CD14-positive monocyte (primary cell): ENCODE measurements around the gene CLEC17A. TPM values are rescaled to one million over a fixed set of nuclear protein-coding genes. Genes with fewer than 3 reads are reported as not detected.
A peak's percentile ranks its signal among the peaks of the same experiment; 100 is the strongest.

Experiments used
- DNase-seq, 3 donors: peaks; one replicate each; pipeline ENCODE4 v3.0.0-alpha.2; 2011 to 2022
- H2AFZ ChIP-seq: 2 replicates; pipeline ENCODE4 v1.6.0; 2012; ENCODE audit warnings: mild to moderate bottlenecking, low read depth, low read length, inconsistent platforms; ENCODE audit not compliant: insufficient read depth, poor library complexity, severe bottlenecking
- H3K27ac ChIP-seq, 2 donors: 1 replicate in 1 of 2; 2 replicates in 1 of 2; pipeline ENCODE4 v1.5.1; 2012 to 2013; ENCODE audit warnings: low read length in 2 of 2, control low read depth in 1 of 2, inconsistent platforms in 1 of 2, low read depth in 1 of 2, mild to moderate bottlenecking in 1 of 2
- H3K27me3 ChIP-seq, 2 donors: one replicate each; pipeline versions ENCODE4 v1.6.0 to v1.6.1; 2011 to 2013; ENCODE audit warnings: low read length in 2 of 2; ENCODE audit not compliant: control insufficient read depth in 2 of 2, insufficient read depth in 2 of 2
- H3K36me3 ChIP-seq, 2 donors: replicated peaks in 1 of 2; 1 replicate in 1 of 2; 2 replicates in 1 of 2; pipeline versions ENCODE4 v1.5.1 to v1.6.1; 2012 to 2013; ENCODE audit warnings: low read length in 2 of 2, control low read depth in 1 of 2, inconsistent platforms in 1 of 2, mild to moderate bottlenecking in 1 of 2; ENCODE audit not compliant: insufficient read depth in 2 of 2, control insufficient read depth in 1 of 2
- H3K4me1 ChIP-seq, 2 donors: 1 replicate in 1 of 2; 2 replicates in 1 of 2; pipeline versions ENCODE4 v1.5.1 to v1.6.1; 2012 to 2013; ENCODE audit warnings: low read length in 2 of 2, control low read depth in 1 of 2, inconsistent platforms in 1 of 2, mild to moderate bottlenecking in 1 of 2, moderate library complexity in 1 of 2; ENCODE audit not compliant: insufficient read depth in 2 of 2, control insufficient read depth in 1 of 2
- H3K4me2 ChIP-seq: replicated peaks from 2 replicates; pipeline ENCODE3; 2012; ENCODE audit warnings: low read length, moderate library complexity, mild to moderate bottlenecking; ENCODE audit not compliant: poor library complexity, severe bottlenecking; ENCODE audit errors: extremely low read depth
- H3K4me3 ChIP-seq, 3 experiments: fragments of 200-600 bp in 1 of 3; sonication (generic) in 1 of 3; replicated peaks in 1 of 3; 1 replicate in 2 of 3; 2 replicates in 1 of 3; pipeline ENCODE4 v1.5.1; 2011 to 2013; ENCODE audit warnings: low read length in 3 of 3, mild to moderate bottlenecking in 3 of 3, control low read depth in 2 of 3, low read depth in 2 of 3, inconsistent platforms in 1 of 3, moderate library complexity in 1 of 3
- H3K79me2 ChIP-seq: 2 replicates; pipeline ENCODE4 v1.6.0; 2012; ENCODE audit warnings: mild to moderate bottlenecking, control low read depth, inconsistent platforms, low read length, moderate library complexity; ENCODE audit not compliant: insufficient read depth
- H3K9ac ChIP-seq: 2 replicates; pipeline ENCODE4 v1.6.0; 2017; ENCODE audit warnings: low read length, mild to moderate bottlenecking; ENCODE audit not compliant: insufficient read depth, poor library complexity, severe bottlenecking
- H3K9me3 ChIP-seq, 2 donors: replicated peaks in 1 of 2; 1 replicate in 1 of 2; 2 replicates in 1 of 2; pipeline versions ENCODE4 v1.5.1 to v1.6.1; 2012 to 2013; ENCODE audit warnings: low read length in 2 of 2, control low read depth in 1 of 2; ENCODE audit not compliant: control insufficient read depth in 1 of 2, insufficient read depth in 1 of 2
- H4K20me1 ChIP-seq: 2 replicates; pipeline ENCODE4 v1.6.0; 2012; ENCODE audit warnings: mild to moderate bottlenecking, low read length, control low read depth, moderate library complexity; ENCODE audit not compliant: insufficient read depth
- H3K27ac Mint-ChIP-seq, 7 donors: one replicate each; pipeline ENCODE4 v1.8.0; 2020; ENCODE audit warnings: mild to moderate bottlenecking in 7 of 7, mixed read lengths in 7 of 7, moderate library complexity in 6 of 7, inconsistent platforms in 2 of 7
- H3K27me3 Mint-ChIP-seq, 3 donors: one replicate each; pipeline ENCODE4 v1.8.0; 2021 to 2022; ENCODE audit warnings: low read depth in 3 of 3, mild to moderate bottlenecking in 3 of 3, mixed read lengths in 3 of 3, moderate library complexity in 3 of 3, inconsistent platforms in 1 of 3
- H3K36me3 Mint-ChIP-seq, 2 donors: one replicate each; pipeline ENCODE4 v1.8.0; 2020; ENCODE audit warnings: mixed read lengths in 2 of 2, inconsistent platforms in 1 of 2, mild to moderate bottlenecking in 1 of 2
- H3K4me1 Mint-ChIP-seq: one replicate; pipeline ENCODE4 v1.8.0; 2020; ENCODE audit warnings: mild to moderate bottlenecking, mixed read lengths
- H3K4me3 Mint-ChIP-seq, 2 donors: one replicate each; pipeline ENCODE4 v1.8.0; 2020; ENCODE audit warnings: mild to moderate bottlenecking in 2 of 2, mixed read lengths in 2 of 2, moderate library complexity in 1 of 2
- H3K9me3 Mint-ChIP-seq, 7 donors: one replicate each; pipeline ENCODE4 v1.8.0; 2020 to 2022; ENCODE audit warnings: mixed read lengths in 7 of 7, mild to moderate bottlenecking in 6 of 7, moderate library complexity in 6 of 7, inconsistent platforms in 2 of 7
- CTCF ChIP-seq: fragments of 200-600 bp; IDR thresholded peaks from one replicate; pipeline ENCODE4 v1.8.0; 2022; ENCODE audit warnings: antibody characterized with exemption, mild to moderate bottlenecking
- WGBS: methylation state at CpG from one replicate; pipeline ENCODE4 v1.1.5; 2013; ENCODE audit warnings: missing lambda C conversion rate; ENCODE audit not compliant: insufficient coverage; 5-methylcytosine and 5-hydroxymethylcytosine counted together
- intact Hi-C, 2 donors: fragments of 100-400 bp; cut with micrococcal nuclease; formaldehyde crosslinking; loops; one replicate each; pipeline versions ENCODE4 v1.15.0 to v1.15.1; 2023
- polyA plus RNA-seq, 3 donors: library from polyadenylated mRNA; depleted of rRNA in 1 of 3; unstranded in 2 of 3; stranded (reverse) in 1 of 3; fragments of 300-500 nt in 2 of 3; fragments of >200 nt in 1 of 3; fragmentation: Illumina TruSeq in 2 of 3; gene quantifications; 1 replicate in 2 of 3; 2 replicates in 1 of 3; pipeline ENCODE4 v1.2.3, GENCODE V29; 2012 to 2021

CLEC17A gene
- polyA plus RNA-seq, 3 donors, result 0.62 to 3.4 (median 2.6) TPM

- Mint-ChIP-seq H3K4me3 (no peak overlapping the region), H3K27me3 (no peaks in the 10 kb centered on the region), H3K27ac (peak overlapping the region in 3 of 7 donors; percentile 33 to 73 (median 40)), H3K36me3 (peaks cover 18 to 35% of the 10 kb centered on the region in 2 donors), H3K4me1 (peaks cover 3% of the 10 kb centered on the region), H3K9me3 (peaks cover 0 to 3% (median 0%) of the 10 kb centered on the region in 7 donors)
- no peak overlapping the region for H3K9ac ChIP-seq
- H3K27me3 ChIP-seq, result no peaks in the 10 kb centered on the region
- WGBS, result 89% methylated on average over 22 of the region's 23 CpGs
- H3K9me3 ChIP-seq, result no peaks in the 10 kb centered on the region
- H3K79me2 ChIP-seq, result peaks cover 29% of the 10 kb centered on the region
- H3K4me1 ChIP-seq, result no peaks in the 10 kb centered on the region
- H3K4me2 ChIP-seq, result no peak overlapping the region
- intact Hi-C loops, result no loop called here
- H4K20me1 ChIP-seq, result peaks cover 16% of the 10 kb centered on the region
- peaks cover 23 to 30% of the 10 kb centered on the region in 2 donors for H3K36me3 ChIP-seq
- no peak overlapping the region for H3K27ac ChIP-seq
- TF ChIP-seq CTCF, result no peak
- H3K4me3 ChIP-seq, result no peak overlapping the region
- no peak overlapping the region for H2AFZ ChIP-seq
- DNase-seq, result no peak
Measured at GRCh38 chr19:14562660-14563589, 20.0 kb upstream of the CLEC17A start.

- no peaks in the 10 kb centered on the region for H3K9me3 ChIP-seq
- DNase-seq, result no peak
- WGBS, result 93% methylated on average over 9 of the region's 16 CpGs
- H3K4me3 ChIP-seq, result no peak overlapping the region
- no peak overlapping the region for H3K9ac ChIP-seq
- H3K4me1 Mint-ChIP-seq, result peaks cover 5% of the 10 kb centered on the region
- peaks cover 0 to 3% (median 0%) of the 10 kb centered on the region in 7 donors for H3K9me3 Mint-ChIP-seq
- H3K4me2 ChIP-seq, result no peak overlapping the region
- peaks cover 20% of the 10 kb centered on the region for H4K20me1 ChIP-seq
- intact Hi-C loops, result no loop called here
- no peak overlapping the region for H3K27ac Mint-ChIP-seq
- H3K36me3 ChIP-seq, result peaks cover 23 to 30% of the 10 kb centered on the region in 2 donors
- H3K27ac ChIP-seq, result no peak overlapping the region
- H3K36me3 Mint-ChIP-seq, result peaks cover 22 to 39% of the 10 kb centered on the region in 2 donors
- H3K27me3 ChIP-seq, result no peaks in the 10 kb centered on the region
- no peak for TF ChIP-seq CTCF
- H2AFZ ChIP-seq, result no peak overlapping the region
- H3K4me3 Mint-ChIP-seq, result no peak overlapping the region
- H3K27me3 Mint-ChIP-seq, result no peaks in the 10 kb centered on the region
- peaks cover 28% of the 10 kb centered on the region for H3K79me2 ChIP-seq
- no peaks in the 10 kb centered on the region for H3K4me1 ChIP-seq
Measured at GRCh38 chr19:14563590-14563926, 19.3 kb upstream of the CLEC17A start.
